ENCODE measurements around the gene CLMP. TPM values are rescaled to one million over a fixed set of nuclear protein-coding genes. Genes with fewer than 3 reads are reported as not detected.

Gene CLMP
- under 1 TPM; 0.25 to 0.31 TPM for total RNA-seq

- Mint-ChIP-seq H3K9me3 (peaks cover 3% of the 10 kb centered on the region), H3K36me3 (no peaks in the 10 kb centered on the region), H3K4me3 (peak within 1 kb of the TSS; percentile 77), H3K27me3 (peaks cover 81% of the 10 kb centered on the region), H3K27ac (peak within 1 kb of the TSS; percentile 42), H3K4me1 (peaks cover 32% of the 10 kb centered on the region)
- ATAC-seq (ENCODE audit: low read depth): peak; percentile 20
- POLR2A ChIA-PET: no interaction called here
- peak; percentile 39 for DNase-seq
These were observed at the start of gene CLMP for GRCh38 chr11:123195188-123196059. Gene CLMP, minus strand, starts transcription at chr11:123195248. Its CDS starts 308 bp downstream, at chr11:123194940.

- Mint-ChIP-seq H3K27me3 (peaks cover 5% of the 10 kb centered on the region), H3K27ac (no peak overlapping the region), H3K4me3 (no peak overlapping the region), H3K4me1 (peaks cover 6% of the 10 kb centered on the region), H3K36me3 (no peaks in the 10 kb centered on the region), H3K9me3 (no peaks in the 10 kb centered on the region)
- POLR2A ChIA-PET: no interaction called here
- DNase-seq (no peak), ATAC-seq (ENCODE audit: low read depth) (no peak)
These were observed 47.0 kb upstream of the CLMP start for GRCh38 chr11:123241874-123242543.

- H3K9me3 Mint-ChIP-seq: no peaks in the 10 kb centered on the region
These were observed 46.2 kb upstream of the CLMP start for GRCh38 chr11:123241294-123241693.

GRCh38 chr11:123239191-123240150, 44.4 kb upstream of the CLMP start:
- Mint-ChIP-seq H3K36me3 (peaks cover 1% of the 10 kb centered on the region), H3K27ac (no peak overlapping the region), H3K4me1 (peaks cover 14% of the 10 kb centered on the region), H3K27me3 (peaks cover 5% of the 10 kb centered on the region), H3K4me3 (no peak overlapping the region), H3K9me3 (no peaks in the 10 kb centered on the region)
- DNase-seq: no peak
- POLR2A ChIA-PET: no interaction called here
- no peak for ATAC-seq (ENCODE audit: low read depth)

More at GRCh38 chr11:123241294-123241693, 46.2 kb upstream of the CLMP start:
- POLR2A ChIA-PET: interaction anchor here (1.1 kb wide), 1 partner anchor 10 kb away, joined by 4 read pairs; no protein-coding TSS in a partner anchor
- Mint-ChIP-seq H3K4me1 (peaks cover 4% of the 10 kb centered on the region), H3K27me3 (peaks cover 5% of the 10 kb centered on the region), H3K4me3 (no peak overlapping the region), H3K36me3 (no peaks in the 10 kb centered on the region), H3K27ac (no peak overlapping the region)
- DNase-seq: no peak
- ATAC-seq (ENCODE audit: low read depth): no peak

- peaks cover 3% of the 10 kb centered on the region for H3K36me3 Mint-ChIP-seq
- no peak overlapping the region for H3K27ac Mint-ChIP-seq
- peaks cover 19% of the 10 kb centered on the region for H3K4me1 Mint-ChIP-seq
- POLR2A ChIA-PET: no interaction called here
- no peaks in the 10 kb centered on the region for H3K9me3 Mint-ChIP-seq
- peaks cover 3% of the 10 kb centered on the region for H3K27me3 Mint-ChIP-seq
- DNase-seq (no peak), ATAC-seq (ENCODE audit: low read depth) (peak; percentile 16)
- H3K4me3 Mint-ChIP-seq: no peak overlapping the region
These were observed 43.2 kb upstream of the CLMP start for GRCh38 chr11:123238297-123238696.

- DNase-seq (no peak), ATAC-seq (ENCODE audit: low read depth) (no peak)
- no peak overlapping the region for H3K27ac Mint-ChIP-seq
- H3K4me3 Mint-ChIP-seq: no peak overlapping the region
- H3K27me3 Mint-ChIP-seq: no peaks in the 10 kb centered on the region
- H3K36me3 Mint-ChIP-seq: peaks cover 11% of the 10 kb centered on the region
- POLR2A ChIA-PET: no interaction called here
- peaks cover 4% of the 10 kb centered on the region for H3K9me3 Mint-ChIP-seq
- H3K4me1 Mint-ChIP-seq: peaks cover 28% of the 10 kb centered on the region
These were observed 41.8 kb upstream of the CLMP start for GRCh38 chr11:123236879-123237278.

- Mint-ChIP-seq H3K27ac (no peak overlapping the region), H3K4me3 (no peak overlapping the region), H3K9me3 (peaks cover 6% of the 10 kb centered on the region), H3K4me1 (peaks cover 32% of the 10 kb centered on the region), H3K27me3 (peaks cover under 1% of the 10 kb centered on the region), H3K36me3 (peaks cover 16% of the 10 kb centered on the region)
- POLR2A ChIA-PET: interaction anchor here (0.5 kb wide), 1 partner anchor 491 kb away, joined by 3 read pairs; no protein-coding TSS in a partner anchor
- DNase-seq (no peak), ATAC-seq (ENCODE audit: low read depth) (no peak)
These were observed 40.7 kb upstream of the CLMP start for GRCh38 chr11:123235656-123236261.

- ATAC-seq (ENCODE audit: low read depth): no peak
- Mint-ChIP-seq H3K27ac (no peak overlapping the region), H3K27me3 (peaks cover 2% of the 10 kb centered on the region), H3K4me1 (peaks cover 32% of the 10 kb centered on the region), H3K36me3 (peaks cover 16% of the 10 kb centered on the region), H3K4me3 (no peak overlapping the region), H3K9me3 (peaks cover 6% of the 10 kb centered on the region)
- peak; percentile 60 for DNase-seq
- POLR2A ChIA-PET: interaction anchor here (0.5 kb wide), 1 partner anchor 490 kb away, joined by 3 read pairs; no protein-coding TSS in a partner anchor
These were observed 40.1 kb upstream of the CLMP start for GRCh38 chr11:123235117-123235655.

- Mint-ChIP-seq H3K27me3 (peaks cover 3% of the 10 kb centered on the region), H3K4me1 (peaks cover 30% of the 10 kb centered on the region), H3K27ac (peak overlapping the region; percentile 95), H3K36me3 (peaks cover 16% of the 10 kb centered on the region), H3K4me3 (no peak overlapping the region), H3K9me3 (peaks cover 6% of the 10 kb centered on the region)
- POLR2A ChIA-PET: interaction anchor here (1.0 to 1.8 kb wide), 3 partner anchors 13 to 172 kb away, joined by 3 to 13 read pairs (median 5); partner anchors contain the start of gene HSPA8
- ATAC-seq (ENCODE audit: low read depth) (no peak), DNase-seq (no peak)
These were observed 38.9 kb upstream of the CLMP start for GRCh38 chr11:123233975-123234334.

- H3K36me3 Mint-ChIP-seq: peaks cover 16% of the 10 kb centered on the region
- DNase-seq (no peak), ATAC-seq (ENCODE audit: low read depth) (peak; percentile 96)
- H3K27ac Mint-ChIP-seq: peak overlapping the region; percentile 95
- peaks cover 6% of the 10 kb centered on the region for H3K9me3 Mint-ChIP-seq
- H3K4me3 Mint-ChIP-seq: peak overlapping the region; percentile 59
- POLR2A ChIA-PET: interaction anchor here (1.0 to 1.8 kb wide), 3 partner anchors 13 to 171 kb away, joined by 3 to 13 read pairs (median 5); partner anchors contain the start of gene HSPA8
- peaks cover 29% of the 10 kb centered on the region for H3K4me1 Mint-ChIP-seq
- H3K27me3 Mint-ChIP-seq: peaks cover 7% of the 10 kb centered on the region
These were observed 38.4 kb upstream of the CLMP start for GRCh38 chr11:123233280-123233974.

GRCh38 chr11:123231777-123232176, 36.7 kb upstream of the CLMP start:
- Mint-ChIP-seq H3K4me3 (no peak overlapping the region), H3K4me1 (peaks cover 29% of the 10 kb centered on the region), H3K9me3 (peaks cover 6% of the 10 kb centered on the region), H3K27ac (peak overlapping the region; percentile 17), H3K27me3 (peaks cover 8% of the 10 kb centered on the region), H3K36me3 (peaks cover 16% of the 10 kb centered on the region)
- DNase-seq (no peak), ATAC-seq (ENCODE audit: low read depth) (no peak)
- POLR2A ChIA-PET: interaction anchor here (1.2 kb wide), 1 partner anchor 9 kb away, joined by 4 read pairs; no protein-coding TSS in a partner anchor

Data from activated naive CD8-positive, alpha-beta T cell treated with anti-CD3 and anti-CD28 coated beads, Interleukin-2, amount 10 ng/mL, durations not matched to agents 7 days and 5 days (primary cell).